ENCODE measurements around the gene TSSK1B.
"Not testable (repeated sequence)": the region's sequence is repeated elsewhere in the genome, so short reads cannot be mapped to it uniquely, and the experiment has no call there.

Gene TSSK1B

GRCh38 chr5:113425909-113426308, 8.9 kb downstream of the TSSK1B start:
- Histone ChIP-seq H3K9me3 (replicated peaks in 1 of 11) (peaks cover 0 to 4% (median 0%) of the 10 kb centered on the region in 11 experiments; a peak in 2 of 22 replicates), H3K36me3 (no peaks in the 10 kb centered on the region), H3K27me3 (no peaks in the 10 kb centered on the region), H3K9ac (no peak overlapping the region), H3K4me2 (no peak overlapping the region), H4K20me1 (no peaks in the 10 kb centered on the region), H3K27ac (no peak overlapping the region), H3K4me1 (no peaks in the 10 kb centered on the region), H3K4me3 (no peak overlapping the region)
- TF ChIP-seq Cebpa-rat (IDR thresholded peaks at IDR 0.05) = no peak

GRCh38 chr5:113421693-113422092, 13.1 kb downstream of the TSSK1B start:
- H3K27ac ChIP-seq = no peak overlapping the region
- H3K27me3 ChIP-seq = no peaks in the 10 kb centered on the region
- H3K4me2 ChIP-seq = no peak overlapping the region
- no peaks in the 10 kb centered on the region for H4K20me1 ChIP-seq
- H3K36me3 ChIP-seq = no peaks in the 10 kb centered on the region
- H3K4me1 ChIP-seq = no peaks in the 10 kb centered on the region
- H3K9me3 ChIP-seq (replicated peaks in 1 of 11) = no peaks in the 10 kb centered on the region
- H3K9ac ChIP-seq = no peak overlapping the region
- H3K4me3 ChIP-seq = no peak overlapping the region
- no peak for TF ChIP-seq Cebpa-rat (IDR thresholded peaks at IDR 0.05)

DNA sequence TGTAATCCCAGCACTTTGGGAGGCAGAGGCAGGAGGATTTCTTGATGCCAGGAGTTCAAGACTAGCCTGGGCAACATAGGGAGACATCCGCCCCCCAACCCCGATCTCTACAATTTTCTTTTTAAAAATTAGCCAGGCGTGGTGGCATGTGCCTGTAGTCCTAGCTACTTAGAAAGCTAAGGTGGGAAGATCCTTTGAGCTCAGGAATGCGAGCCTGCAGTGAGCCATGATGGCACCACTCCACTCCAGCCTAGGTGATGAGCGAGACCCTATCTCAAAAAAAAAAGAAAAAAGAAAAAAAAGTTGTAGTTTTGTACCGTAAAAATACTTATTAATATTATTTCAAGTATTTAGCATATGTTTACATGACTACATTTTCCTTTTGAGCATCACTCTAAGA, 29.3 kb downstream of the TSSK1B start:
- H3K27me3 ChIP-seq = no peaks in the 10 kb centered on the region
- H4K20me1 ChIP-seq = no peaks in the 10 kb centered on the region
- H3K9me3 ChIP-seq (replicated peaks in 1 of 11) = peaks cover 0 to 3% (median under 1%) of the 10 kb centered on the region in 11 experiments; a peak in 5 of 22 replicates
- H3K4me2 ChIP-seq = no peak overlapping the region
- no peak overlapping the region for H3K4me3 ChIP-seq
- no peak overlapping the region for H3K9ac ChIP-seq
- TF ChIP-seq Cebpa-rat (IDR thresholded peaks at IDR 0.05) = no peak
- H3K36me3 ChIP-seq = no peaks in the 10 kb centered on the region
- no peak overlapping the region for H3K27ac ChIP-seq
- H3K4me1 ChIP-seq = no peaks in the 10 kb centered on the region

DNA sequence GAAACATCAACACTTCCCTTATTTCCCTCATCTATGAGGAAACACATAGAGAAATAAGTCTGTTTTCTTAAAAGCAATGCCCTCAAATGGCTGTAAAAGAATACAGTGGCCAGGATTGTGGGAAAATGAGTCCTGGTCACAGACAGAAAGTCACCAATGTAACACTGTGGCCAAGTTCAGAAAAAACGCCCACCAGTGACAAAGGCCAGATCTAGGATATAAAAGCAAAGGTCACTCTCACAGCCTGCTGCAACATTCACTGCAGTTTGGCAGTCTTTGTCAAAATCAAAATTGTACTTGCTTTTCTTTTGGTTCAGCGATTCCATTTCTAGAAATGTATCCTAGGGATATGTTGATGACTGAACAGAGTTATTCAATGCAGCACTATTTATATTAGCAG, 30.5 kb downstream of the TSSK1B start:
- no peak overlapping the region for H3K9ac ChIP-seq
- TF ChIP-seq Cebpa-rat (IDR thresholded peaks at IDR 0.05) = no peak
- H3K27me3 ChIP-seq = no peaks in the 10 kb centered on the region
- H3K36me3 ChIP-seq = no peaks in the 10 kb centered on the region
- no peak overlapping the region for H3K4me2 ChIP-seq
- no peak overlapping the region for H3K27ac ChIP-seq
- no peak overlapping the region for H3K4me3 ChIP-seq
- no peaks in the 10 kb centered on the region for H3K4me1 ChIP-seq
- no peaks in the 10 kb centered on the region for H3K9me3 ChIP-seq (replicated peaks in 1 of 11)
- H4K20me1 ChIP-seq = no peaks in the 10 kb centered on the region

DNA sequence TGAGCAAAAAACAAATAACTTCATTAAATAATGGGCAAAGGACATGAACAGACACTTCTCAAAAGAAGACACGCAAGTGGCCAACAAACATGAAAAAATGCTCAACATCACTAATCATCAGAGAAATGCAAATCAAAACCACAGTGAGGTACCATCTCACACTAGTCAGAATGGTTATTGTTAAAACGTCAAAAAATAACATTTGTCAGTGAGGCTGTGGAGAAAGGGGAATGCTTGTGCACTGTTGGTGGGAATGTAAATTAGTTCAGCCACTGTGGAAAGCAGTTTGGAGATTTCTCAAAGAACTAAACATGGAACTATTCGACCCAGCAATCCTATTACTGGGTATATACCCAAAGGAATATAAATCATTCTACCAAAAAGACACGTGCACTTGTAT, 36.8 kb downstream of the TSSK1B start:
- H3K36me3 ChIP-seq; H3K27me3 ChIP-seq; H4K20me1 ChIP-seq; H3K9ac ChIP-seq; H3K4me2 ChIP-seq; H3K4me3 ChIP-seq; H3K27ac ChIP-seq; H3K9me3 ChIP-seq (replicated peaks in 1 of 11); H3K4me1 ChIP-seq: not testable (repeated sequence)

DNA sequence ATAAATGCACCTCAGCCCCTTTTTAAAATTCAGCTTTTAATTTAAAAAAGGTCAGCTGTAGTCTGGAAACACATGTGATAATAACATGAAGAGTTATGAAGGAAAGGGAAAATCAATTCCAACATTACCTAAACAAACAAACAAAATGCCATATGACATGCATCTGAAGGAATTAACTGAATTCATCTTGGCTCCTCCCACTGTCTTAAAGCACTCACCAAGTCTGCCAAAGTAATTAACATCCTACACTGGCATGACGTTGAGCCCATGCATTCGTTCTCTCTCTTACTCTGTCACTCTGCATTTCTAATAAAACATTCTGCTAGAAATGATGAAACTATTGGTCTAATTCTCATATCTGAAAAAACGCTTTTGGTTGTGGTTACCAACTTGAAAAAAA, 37.7 kb downstream of the TSSK1B start:
- no peak overlapping the region for H3K27ac ChIP-seq
- H4K20me1 ChIP-seq = no peaks in the 10 kb centered on the region
- H3K4me1 ChIP-seq = no peaks in the 10 kb centered on the region
- no peak overlapping the region for H3K9ac ChIP-seq
- no peak overlapping the region for H3K4me3 ChIP-seq
- no peak for TF ChIP-seq Cebpa-rat (IDR thresholded peaks at IDR 0.05)
- H3K4me2 ChIP-seq = no peak overlapping the region
- H3K9me3 ChIP-seq (replicated peaks in 1 of 11) = 0 out of 22 replicates have a peak, but pooled peaks cover 0 to 2% (median 0%) of the 10 kb centered on the region in 11 experiments
- H3K36me3 ChIP-seq = no peaks in the 10 kb centered on the region
- H3K27me3 ChIP-seq = no peaks in the 10 kb centered on the region

DNA sequence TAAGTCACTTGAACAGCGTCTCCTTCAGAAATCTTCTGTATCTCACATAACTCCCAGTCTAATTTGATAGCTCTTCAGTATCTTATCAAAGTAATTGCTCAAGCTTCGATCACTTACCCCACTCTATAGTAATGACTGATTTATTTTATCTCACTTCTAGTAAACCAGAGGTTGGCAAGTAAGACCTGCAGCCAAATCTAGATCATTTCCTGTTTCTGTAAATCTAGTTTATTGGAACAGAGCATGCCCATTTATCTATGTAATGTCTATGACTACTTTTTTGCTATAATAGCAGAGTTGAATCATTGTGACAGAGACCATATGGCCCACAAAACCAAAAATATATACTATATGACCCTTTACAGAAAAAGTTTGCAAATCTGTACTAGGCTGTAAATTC, 40.1 kb downstream of the TSSK1B start:
- no peaks in the 10 kb centered on the region for H3K36me3 ChIP-seq
- 0 out of 22 replicates have a peak, but pooled peaks cover 0 to 4% (median 0%) of the 10 kb centered on the region in 11 experiments for H3K9me3 ChIP-seq (replicated peaks in 1 of 11)
- no peak for TF ChIP-seq Cebpa-rat (IDR thresholded peaks at IDR 0.05)
- no peaks in the 10 kb centered on the region for H3K27me3 ChIP-seq
- no peak overlapping the region for H3K9ac ChIP-seq
- no peak overlapping the region for H3K27ac ChIP-seq
- no peak overlapping the region for H3K4me2 ChIP-seq
- no peak overlapping the region for H3K4me3 ChIP-seq
- no peaks in the 10 kb centered on the region for H4K20me1 ChIP-seq
- H3K4me1 ChIP-seq = no peaks in the 10 kb centered on the region

DNA sequence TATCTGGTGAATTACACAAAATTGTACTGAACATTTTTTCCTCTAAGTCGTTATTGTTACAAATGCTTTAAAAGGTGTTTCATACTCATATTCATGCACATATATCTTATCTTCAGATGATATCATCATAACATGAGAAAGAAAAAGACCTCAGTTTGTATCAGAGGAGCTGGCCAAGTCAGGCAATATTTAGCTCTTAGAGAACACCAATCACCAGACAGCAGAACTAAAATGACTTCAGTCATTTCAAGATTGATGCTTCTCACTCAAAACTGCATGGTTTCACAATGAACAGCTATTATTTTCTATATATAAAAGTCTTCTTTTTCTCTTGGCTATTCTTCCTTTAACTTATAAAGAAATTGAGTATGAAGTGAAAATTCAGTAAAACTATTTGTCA, 44.6 kb downstream of the TSSK1B start:
- Histone ChIP-seq H3K9me3 (replicated peaks in 1 of 11) (0 out of 22 replicates have a peak, but pooled peaks cover 0 to 9% (median 0%) of the 10 kb centered on the region in 11 experiments), H3K9ac (no peak overlapping the region), H4K20me1 (no peaks in the 10 kb centered on the region), H3K27ac (no peak overlapping the region), H3K36me3 (no peaks in the 10 kb centered on the region), H3K27me3 (peaks cover 0 to 10% (median 0%) of the 10 kb centered on the region in 11 experiments; a peak in 4 of 22 replicates), H3K4me1 (peaks cover 0 to 1% (median 0%) of the 10 kb centered on the region in 10 experiments; a peak in 3 of 20 replicates), H3K4me2 (no peak overlapping the region), H3K4me3 (no peak overlapping the region)
- TF ChIP-seq Cebpa-rat (IDR thresholded peaks at IDR 0.05) = no peak

- Histone ChIP-seq H3K27ac (no peak overlapping the region), H3K9ac (no peak overlapping the region), H4K20me1 (0 out of 22 replicates have a peak, but pooled peaks cover 0 to 5% (median 0%) of the 10 kb centered on the region in 11 experiments), H3K9me3 (replicated peaks in 1 of 11) (0 out of 22 replicates have a peak, but pooled peaks cover 0 to 9% (median 0%) of the 10 kb centered on the region in 11 experiments), H3K36me3 (no peaks in the 10 kb centered on the region), H3K4me2 (no peak overlapping the region), H3K27me3 (peaks cover 0 to 19% (median 0%) of the 10 kb centered on the region in 11 experiments; a peak in 4 of 22 replicates), H3K4me3 (no peak overlapping the region), H3K4me1 (peaks cover 0 to 12% (median 7%) of the 10 kb centered on the region in 10 experiments; a peak in 12 of 20 replicates)
- TF ChIP-seq Cebpa-rat (IDR thresholded peaks at IDR 0.05) = no peak
Measured at GRCh38 chr5:113389116-113389515, 45.7 kb downstream of the TSSK1B start.

DNA sequence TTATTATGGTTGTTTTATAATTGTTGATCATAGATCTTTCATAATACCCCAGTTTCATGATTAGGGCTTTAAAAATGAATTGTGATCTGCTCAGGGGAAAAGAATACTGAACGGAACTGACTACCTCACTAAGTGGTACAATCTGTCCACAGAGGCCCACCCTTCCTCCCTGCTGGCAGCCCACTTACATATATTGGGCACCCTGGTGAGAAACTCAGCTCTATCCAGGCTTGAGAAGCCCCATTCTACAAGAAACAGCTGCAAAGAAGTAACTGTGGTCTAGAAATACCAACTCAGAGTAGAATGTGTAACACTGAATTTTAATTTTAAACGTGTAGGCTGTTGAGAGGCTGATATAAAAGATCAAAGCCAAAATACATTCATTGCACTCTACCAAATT, 46.9 kb downstream of the TSSK1B start:
- Histone ChIP-seq H3K4me2 (no peak overlapping the region), H4K20me1 (0 out of 22 replicates have a peak, but pooled peaks cover 0 to 5% (median 0%) of the 10 kb centered on the region in 11 experiments), H3K27ac (no peak overlapping the region), H3K27me3 (peaks cover 0 to 19% (median 0%) of the 10 kb centered on the region in 11 experiments; a peak in 4 of 22 replicates), H3K9me3 (replicated peaks in 1 of 11) (0 out of 22 replicates have a peak, but pooled peaks cover 0 to 9% (median 0%) of the 10 kb centered on the region in 11 experiments), H3K4me3 (no peak overlapping the region), H3K4me1 (peaks cover 5 to 14% (median 9%) of the 10 kb centered on the region in 10 experiments; a peak in 19 of 20 replicates), H3K36me3 (no peaks in the 10 kb centered on the region), H3K9ac (no peak overlapping the region)
- no peak for TF ChIP-seq Cebpa-rat (IDR thresholded peaks at IDR 0.05)
